Common myeloid progenitor, CD34-positive (primary cell): Measurements from ENCODE around the gene CCSAP.
A peak's percentile ranks its signal among the peaks of the same experiment; 100 is the strongest.

Experiments used
- CTCF ChIA-PET: fragments of 350-600 bp; sonication (Branson Sonifier 250); formaldehyde crosslinking; loops from one replicate; lab custom pipeline; 2021; ENCODE audit warnings: antibody characterized with exemption; lab: Charles Lee
- POLR2A ChIA-PET: fragments of 350-600 bp; sonication (Branson Sonifier 250); formaldehyde crosslinking; loops from one replicate; lab custom pipeline; 2021; ENCODE audit warnings: antibody characterized with exemption; lab: Charles Lee
- DNase-seq, 3 donors: peaks; one replicate each; pipeline versions ENCODE4 v3.0.0 to v3.0.0-alpha.2; 2013
- H3K27ac ChIP-seq, 2 experiments: 1 replicate in 1 of 2; 2 replicates in 1 of 2; pipeline ENCODE4 v1.7.0; 2013; ENCODE audit warnings: inconsistent platforms in 2 of 2, low read length in 2 of 2, mild to moderate bottlenecking in 2 of 2, low read depth in 1 of 2, moderate library complexity in 1 of 2; ENCODE audit not compliant: severe bottlenecking in 2 of 2, insufficient read depth in 1 of 2, poor library complexity in 1 of 2
- H3K27me3 ChIP-seq, 5 experiments: replicated peaks in 2 of 5; 1 replicate in 3 of 5; 2 replicates in 2 of 5; pipeline versions ENCODE4 v1.6.1 to v1.7.0; 2013; ENCODE audit warnings: low read length in 4 of 5, mild to moderate bottlenecking in 2 of 5, moderate library complexity in 2 of 5, inconsistent platforms in 1 of 5; ENCODE audit not compliant: insufficient read depth in 5 of 5, control insufficient read depth in 4 of 5
- H3K36me3 ChIP-seq, 4 experiments: 1 replicate in 2 of 4; 2 replicates in 2 of 4; pipeline versions ENCODE4 v1.6.1 to v1.7.0; 2013; ENCODE audit warnings: low read length in 3 of 4, control low read depth in 1 of 4, mild to moderate bottlenecking in 1 of 4; ENCODE audit not compliant: control insufficient read depth in 4 of 4, insufficient read depth in 4 of 4
- H3K4me1 ChIP-seq, 4 experiments: 1 replicate in 3 of 4; 2 replicates in 1 of 4; pipeline versions ENCODE4 v1.6.1 to v1.7.1; 2013; ENCODE audit warnings: low read length in 3 of 4, mild to moderate bottlenecking in 3 of 4, control low read depth in 1 of 4, inconsistent platforms in 1 of 4, moderate library complexity in 1 of 4; ENCODE audit not compliant: control insufficient read depth in 4 of 4, insufficient read depth in 4 of 4; ENCODE audit errors: control extremely low read depth in 1 of 4
- H3K4me3 ChIP-seq, 7 experiments: 1 replicate in 4 of 7; 2 replicates in 3 of 7; pipeline versions ENCODE4 v1.5.1 to v1.7.0; 2013; ENCODE audit warnings: mild to moderate bottlenecking in 7 of 7, low read length in 6 of 7, moderate library complexity in 6 of 7, inconsistent platforms in 2 of 7, low read depth in 2 of 7, control low read depth in 1 of 7; ENCODE audit not compliant: insufficient read depth in 4 of 7, control insufficient read depth in 1 of 7; ENCODE audit errors: extremely low read depth in 1 of 7
- H3K9me3 ChIP-seq, 5 experiments: 1 replicate in 4 of 5; 2 replicates in 1 of 5; pipeline versions ENCODE4 v1.6.1 to v1.7.1; 2013; ENCODE audit warnings: low read length in 4 of 5, mild to moderate bottlenecking in 2 of 5, inconsistent platforms in 1 of 5, low read depth in 1 of 5, moderate library complexity in 1 of 5; ENCODE audit not compliant: control insufficient read depth in 4 of 5, insufficient read depth in 2 of 5; ENCODE audit errors: control extremely low read depth in 1 of 5
- WGBS: methylation state at CpG from one replicate; pipeline ENCODE4 v1.1.5; 2013; ENCODE audit not compliant: insufficient coverage; 5-methylcytosine and 5-hydroxymethylcytosine counted together

The CCSAP gene

DNA sequence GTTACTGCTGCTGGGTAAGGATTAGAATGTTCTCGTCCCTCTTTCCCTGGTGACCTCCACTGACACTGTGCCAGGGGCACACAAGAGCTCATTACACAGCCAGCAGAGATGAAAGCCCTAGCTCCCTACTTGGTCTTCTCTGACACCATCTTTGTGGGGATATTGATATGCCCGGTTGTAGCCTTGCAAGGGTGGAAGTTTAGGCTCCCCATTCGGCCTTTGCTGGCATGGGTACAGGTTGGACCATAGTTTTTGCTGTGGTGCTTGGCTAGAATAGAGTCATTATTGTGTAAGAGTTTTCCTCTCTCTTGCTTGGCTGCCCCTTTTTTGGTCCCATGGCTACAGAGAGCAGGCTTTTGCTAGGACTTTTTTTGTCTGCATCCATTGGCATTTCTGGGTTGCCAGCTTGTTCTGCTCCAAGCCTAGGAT, 59.6 kb downstream of the CCSAP start:
- H3K4me1 ChIP-seq = peaks cover 15 to 31% (median 18%) of the 10 kb centered on the region in 4 experiments
- ChIA-PET CTCF (no interaction called here), POLR2A (no interaction called here)
- H3K27ac ChIP-seq = no peak overlapping the region
- H3K36me3 ChIP-seq = peaks cover 2 to 7% (median 4%) of the 10 kb centered on the region in 4 experiments
- peaks cover 0 to 7% (median 0%) of the 10 kb centered on the region in 5 experiments for H3K9me3 ChIP-seq
- no peak overlapping the region for H3K4me3 ChIP-seq
- DNase-seq = no peak
- 94% methylated on average over 2 of the region's 3 CpGs for WGBS
- H3K27me3 ChIP-seq = no peaks in the 10 kb centered on the region

DNA sequence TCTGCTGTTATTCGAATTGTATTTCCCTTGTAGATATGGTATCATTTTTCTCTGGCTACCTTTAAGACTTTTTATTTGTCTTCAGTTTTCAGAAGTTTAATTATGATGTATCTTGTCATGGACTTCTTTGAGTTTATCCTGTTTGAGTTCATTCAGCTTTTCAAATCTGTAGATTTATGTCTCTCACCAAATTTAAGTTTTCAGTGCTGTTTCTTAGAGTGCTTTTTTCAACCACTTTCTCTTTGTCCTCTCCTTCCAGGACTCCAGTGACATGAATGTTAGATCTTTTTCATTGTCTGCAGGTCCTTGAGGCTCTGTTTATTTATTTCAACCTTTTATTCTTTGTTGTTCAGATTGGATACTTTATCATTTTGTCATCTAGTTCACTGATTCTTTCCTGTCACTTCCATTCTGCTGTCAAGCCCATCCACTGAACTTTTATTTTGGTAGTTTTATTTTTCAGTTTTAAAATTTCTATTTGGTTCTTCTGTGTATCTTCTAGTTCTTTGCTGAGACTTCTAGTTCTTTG, 60.5 kb downstream of the CCSAP start:
- ChIA-PET CTCF (interaction anchor here (0.5 kb wide), 1 partner anchor 127 kb away, joined by 3 read pairs; no protein-coding TSS in a partner anchor), POLR2A (no interaction called here)
- peaks cover 3 to 10% (median 5%) of the 10 kb centered on the region in 4 experiments for H3K36me3 ChIP-seq
- no CpG with 5 or more reads among the region's 1 CpG for WGBS
- H3K4me3 ChIP-seq = no peak overlapping the region
- peaks cover 0 to 7% (median 0%) of the 10 kb centered on the region in 5 experiments for H3K9me3 ChIP-seq
- DNase-seq = no peak
- H3K4me1 ChIP-seq = peaks cover 16 to 36% (median 21%) of the 10 kb centered on the region in 4 experiments
- H3K27ac ChIP-seq = no peak overlapping the region
- H3K27me3 ChIP-seq = no peaks in the 10 kb centered on the region

GRCh38 chr1:229281339-229281926, 61.4 kb downstream of the CCSAP start:
- Histone ChIP-seq H3K36me3 (peaks cover 3 to 10% (median 5%) of the 10 kb centered on the region in 4 experiments), H3K4me1 (peaks cover 16 to 36% (median 21%) of the 10 kb centered on the region in 4 experiments), H3K27ac (no peak overlapping the region), H3K9me3 (peaks cover 0 to 7% (median 0%) of the 10 kb centered on the region in 5 experiments), H3K4me3 (no peak overlapping the region), H3K27me3 (no peaks in the 10 kb centered on the region)
- ChIA-PET CTCF (interaction anchor here (0.7 kb wide), 1 partner anchor 10 kb away, joined by 3 read pairs; no protein-coding TSS in a partner anchor), POLR2A (no interaction called here)
- DNase-seq = no peak
- WGBS = no CpG with 5 or more reads among the region's 1 CpG

GRCh38 chr1:229280921-229281320, 61.9 kb downstream of the CCSAP start:
- WGBS = no CpG with 5 or more reads among the region's 3 CpGs
- peaks cover 3 to 10% (median 5%) of the 10 kb centered on the region in 4 experiments for H3K36me3 ChIP-seq
- peak overlapping the region in 2 of 7 experiments; percentile 35 to 65 for H3K4me3 ChIP-seq
- peak in 1 of 3 donors; percentile 27 for DNase-seq
- peaks cover 16 to 36% (median 21%) of the 10 kb centered on the region in 4 experiments for H3K4me1 ChIP-seq
- ChIA-PET CTCF (interaction anchor here (0.7 kb wide), 1 partner anchor 9 kb away, joined by 3 read pairs; no protein-coding TSS in a partner anchor), POLR2A (no interaction called here)
- peak overlapping the region in 1 of 2 experiments; percentile 64 for H3K27ac ChIP-seq
- H3K9me3 ChIP-seq = peaks cover 0 to 7% (median 0%) of the 10 kb centered on the region in 5 experiments
- H3K27me3 ChIP-seq = no peaks in the 10 kb centered on the region

GRCh38 chr1:229280037-229280828, 62.6 kb downstream of the CCSAP start:
- H3K9me3 ChIP-seq = peaks cover 0 to 7% (median 0%) of the 10 kb centered on the region in 5 experiments
- peak overlapping the region in 5 of 7 experiments; percentile 4 to 65 (median 26) for H3K4me3 ChIP-seq
- H3K4me1 ChIP-seq = peaks cover 16 to 36% (median 21%) of the 10 kb centered on the region in 4 experiments
- CTCF ChIA-PET = no interaction called here
- peak in 2 of 3 donors; percentile 58 to 75 for DNase-seq
- peak overlapping the region in 1 of 2 experiments; percentile 64 for H3K27ac ChIP-seq
- POLR2A ChIA-PET = no interaction called here
- peaks cover 3 to 10% (median 5%) of the 10 kb centered on the region in 4 experiments for H3K36me3 ChIP-seq
- no peaks in the 10 kb centered on the region for H3K27me3 ChIP-seq
- 0% methylated on average over 1 of the region's 6 CpGs for WGBS

- Histone ChIP-seq H3K4me3 (no peak overlapping the region), H3K9me3 (peaks cover 0 to 7% (median 0%) of the 10 kb centered on the region in 5 experiments), H3K27me3 (no peaks in the 10 kb centered on the region), H3K27ac (no peak overlapping the region), H3K36me3 (peaks cover 3 to 10% (median 5%) of the 10 kb centered on the region in 4 experiments), H3K4me1 (peaks cover 16 to 40% (median 22%) of the 10 kb centered on the region in 4 experiments)
- ChIA-PET CTCF (interaction anchor here (1.1 kb wide), 1 partner anchor 13 kb away, joined by 3 read pairs; no protein-coding TSS in a partner anchor), POLR2A (no interaction called here)
- no peak for DNase-seq
- 90% methylated on average over 3 of the region's 3 CpGs for WGBS
These were observed 63.6 kb downstream of the CCSAP start for GRCh38 chr1:229279242-229279641.
